WTC11 (cell line): Measurements from ENCODE around the gene MAP6.

Experiments used
- ETV6 ChIP-seq: sonication (generic); formaldehyde crosslinking; IDR thresholded peaks from 2 replicates; pipeline ENCODE4 v1.8.1; 2022; ENCODE audit warnings: mild to moderate bottlenecking, missing genetic modification reagents
- NFE2L1 ChIP-seq: sonication (generic); formaldehyde crosslinking; IDR thresholded peaks from 2 replicates; pipeline ENCODE4 v1.8.1; 2023; ENCODE audit warnings: missing genetic modification reagents
- NFYB ChIP-seq: sonication (generic); formaldehyde crosslinking; conservative IDR thresholded peaks from 2 replicates; pipeline ENCODE4 v1.8.0; 2022; ENCODE audit warnings: low read depth, missing genetic modification reagents
- RELA ChIP-seq: sonication (generic); formaldehyde crosslinking; IDR thresholded peaks from 2 replicates; pipeline ENCODE4 v1.8.1; 2022; ENCODE audit warnings: missing genetic modification reagents, mild to moderate bottlenecking, borderline replicate concordance
- ZNF416 ChIP-seq: fragments of 250-450 bp; sonication (Bioruptor Pico); IDR thresholded peaks from 2 replicates; pipeline ENCODE4 v1.9.0; 2021; ENCODE audit warnings: mild to moderate bottlenecking, inconsistent platforms
- TF ChIP-seq, protein P1 (sequence below): fragments of 200-600 bp; IDR thresholded peaks from 2 replicates; pipeline ENCODE4 v1.8.0; 2022; ENCODE audit warnings: antibody characterized with exemption
- TF ChIP-seq, protein P2 (sequence below): sonication (generic); formaldehyde crosslinking; IDR thresholded peaks from 2 replicates; pipeline ENCODE4 v1.8.0; 2022; ENCODE audit warnings: mild to moderate bottlenecking, missing genetic modification reagents

DNA sequence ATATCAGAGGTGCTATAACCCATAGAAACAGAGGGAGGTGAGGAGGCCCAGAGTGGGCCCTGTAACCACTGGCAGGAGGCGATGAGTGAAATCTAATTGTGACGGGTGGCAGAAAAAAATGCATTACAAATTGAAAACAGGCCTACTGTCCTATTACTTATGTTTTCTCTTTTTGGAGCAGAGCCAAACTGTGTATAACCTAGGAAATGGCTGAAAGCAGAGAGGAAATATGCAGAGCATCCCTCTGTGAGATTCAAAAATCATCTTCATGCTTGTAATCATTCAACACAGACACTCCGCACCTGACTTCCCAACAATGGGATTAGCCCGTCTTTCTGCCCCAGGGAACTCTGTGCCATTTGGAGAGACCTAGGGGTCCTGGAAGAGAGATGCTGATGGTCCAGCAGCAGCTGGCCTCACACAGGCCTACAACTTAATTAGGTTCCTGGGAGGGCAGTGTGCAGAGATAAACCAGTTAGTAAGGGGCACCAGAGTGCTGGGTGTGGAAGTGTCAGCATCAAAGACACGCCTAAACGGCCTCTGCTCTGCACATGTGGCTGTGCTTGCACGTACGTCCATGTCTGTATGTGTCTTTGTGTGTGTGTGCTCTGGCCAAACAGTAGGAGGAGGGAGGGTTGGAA is 41.8 kb downstream of the MAP6 start:
- TF ChIP-seq, protein P1, sequence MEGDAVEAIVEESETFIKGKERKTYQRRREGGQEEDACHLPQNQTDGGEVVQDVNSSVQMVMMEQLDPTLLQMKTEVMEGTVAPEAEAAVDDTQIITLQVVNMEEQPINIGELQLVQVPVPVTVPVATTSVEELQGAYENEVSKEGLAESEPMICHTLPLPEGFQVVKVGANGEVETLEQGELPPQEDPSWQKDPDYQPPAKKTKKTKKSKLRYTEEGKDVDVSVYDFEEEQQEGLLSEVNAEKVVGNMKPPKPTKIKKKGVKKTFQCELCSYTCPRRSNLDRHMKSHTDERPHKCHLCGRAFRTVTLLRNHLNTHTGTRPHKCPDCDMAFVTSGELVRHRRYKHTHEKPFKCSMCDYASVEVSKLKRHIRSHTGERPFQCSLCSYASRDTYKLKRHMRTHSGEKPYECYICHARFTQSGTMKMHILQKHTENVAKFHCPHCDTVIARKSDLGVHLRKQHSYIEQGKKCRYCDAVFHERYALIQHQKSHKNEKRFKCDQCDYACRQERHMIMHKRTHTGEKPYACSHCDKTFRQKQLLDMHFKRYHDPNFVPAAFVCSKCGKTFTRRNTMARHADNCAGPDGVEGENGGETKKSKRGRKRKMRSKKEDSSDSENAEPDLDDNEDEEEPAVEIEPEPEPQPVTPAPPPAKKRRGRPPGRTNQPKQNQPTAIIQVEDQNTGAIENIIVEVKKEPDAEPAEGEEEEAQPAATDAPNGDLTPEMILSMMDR, result no peak
- TF ChIP-seq ZNF416 (CRISPR knock-in tag), result no peak
- no peak for TF ChIP-seq NFE2L1 (CRISPR knock-in tag)
- TF ChIP-seq, protein P2, sequence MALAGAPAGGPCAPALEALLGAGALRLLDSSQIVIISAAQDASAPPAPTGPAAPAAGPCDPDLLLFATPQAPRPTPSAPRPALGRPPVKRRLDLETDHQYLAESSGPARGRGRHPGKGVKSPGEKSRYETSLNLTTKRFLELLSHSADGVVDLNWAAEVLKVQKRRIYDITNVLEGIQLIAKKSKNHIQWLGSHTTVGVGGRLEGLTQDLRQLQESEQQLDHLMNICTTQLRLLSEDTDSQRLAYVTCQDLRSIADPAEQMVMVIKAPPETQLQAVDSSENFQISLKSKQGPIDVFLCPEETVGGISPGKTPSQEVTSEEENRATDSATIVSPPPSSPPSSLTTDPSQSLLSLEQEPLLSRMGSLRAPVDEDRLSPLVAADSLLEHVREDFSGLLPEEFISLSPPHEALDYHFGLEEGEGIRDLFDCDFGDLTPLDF, result no peak
- TF ChIP-seq RELA, result no peak
- no peak for TF ChIP-seq ETV6 (CRISPR knock-in tag)
- no peak for TF ChIP-seq NFYB
